ENCODE measurements around the gene ZNF326. TPM values are rescaled to one million over a fixed set of nuclear protein-coding genes. Genes with fewer than 3 reads are reported as not detected.

The ZNF326 gene
- total and polyA plus RNA-seq, 12 donors: 4.1 to 28.3 (median 15.2) TPM

DNA sequence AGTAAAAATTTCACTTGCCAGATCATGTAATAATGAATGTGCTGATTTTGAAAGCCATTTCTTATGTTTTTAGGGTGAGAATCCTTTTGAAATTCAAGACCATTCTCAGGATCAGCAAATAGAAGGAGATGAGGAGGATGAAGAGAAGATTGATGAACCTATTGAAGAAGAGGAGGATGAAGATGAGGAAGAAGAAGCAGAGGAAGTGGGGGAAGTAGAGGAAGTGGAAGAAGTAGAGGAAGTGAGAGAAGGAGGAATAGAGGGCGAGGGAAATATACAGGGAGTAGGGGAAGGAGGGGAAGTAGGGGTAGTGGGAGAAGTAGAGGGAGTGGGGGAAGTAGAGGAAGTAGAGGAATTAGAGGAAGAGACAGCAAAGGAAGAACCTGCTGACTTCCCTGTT lies 32.4 kb downstream of the ZNF326 start:
- peaks cover 0 to 18% (median 0%) of the 10 kb centered on the region in 3 donors for H3K9me3 ChIP-seq (replicated peaks in 1 of 3)
- no peak overlapping the region for H3K4me3 ChIP-seq
- no peaks in the 10 kb centered on the region for H3K4me1 ChIP-seq (replicated peaks in 1 of 2)
- no peak overlapping the region for H3K27ac ChIP-seq
- H3K27me3 ChIP-seq: no peaks in the 10 kb centered on the region
- TF ChIP-seq POLR2A (IDR thresholded peaks at IDR 0.05) (no peak), CTCF (IDR thresholded peaks at IDR 0.05) (no peak)
- intact Hi-C loops (cut with DNase I): no loop called here
- 84 to 90% (median 87%) methylated on average over 1 of the region's 1 CpG for WGBS, 4 donors
- peaks cover 0 to 53% of the 10 kb centered on the region in 2 donors for H3K36me3 ChIP-seq (replicated peaks in 1 of 2)
- DNase-seq: no peak

- Histone ChIP-seq H3K36me3 (replicated peaks in 1 of 2) (no peaks in the 10 kb centered on the region), H3K4me3 (no peak overlapping the region), H3K9me3 (replicated peaks in 1 of 3) (no peaks in the 10 kb centered on the region), H3K4me1 (replicated peaks in 1 of 2) (no peaks in the 10 kb centered on the region), H3K27me3 (no peaks in the 10 kb centered on the region), H3K27ac (no peak overlapping the region)
- DNase-seq: no peak
- WGBS, 4 donors: 61 to 68% (median 62%) methylated on average over 3 of the region's 3 CpGs
- intact Hi-C loops (cut with DNase I): no loop called here
- no peak for TF ChIP-seq CTCF (IDR thresholded peaks at IDR 0.05)
- no peak for TF ChIP-seq POLR2A (IDR thresholded peaks at IDR 0.05)
Observed at GRCh38 chr1:90039652-90040051, 44.7 kb downstream of the ZNF326 start.

DNA sequence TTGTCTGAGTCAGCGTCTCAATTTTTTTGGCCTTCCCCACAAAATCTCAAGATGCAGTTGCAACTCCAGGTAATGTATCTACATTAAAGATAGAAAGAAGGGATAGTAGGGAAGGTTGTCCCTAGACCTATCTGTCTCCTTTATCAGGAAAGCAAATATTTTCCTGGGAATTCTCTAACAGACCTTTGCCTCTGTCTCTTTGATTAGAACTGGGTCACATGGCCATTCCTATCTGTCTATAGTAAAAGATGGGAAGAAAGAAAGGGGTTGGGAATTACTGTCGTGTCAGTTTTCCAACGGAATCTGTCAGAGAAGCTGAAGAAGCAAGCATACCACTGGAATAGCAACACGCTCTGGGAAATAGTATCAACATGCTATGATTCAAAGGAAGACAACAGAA lies 48.7 kb downstream of the ZNF326 start:
- no peaks in the 10 kb centered on the region for H3K4me1 ChIP-seq (replicated peaks in 1 of 2)
- no peaks in the 10 kb centered on the region for H3K27me3 ChIP-seq
- intact Hi-C loops (cut with DNase I): no loop called here
- 64 to 77% (median 72%) methylated on average over 4 of the region's 4 CpGs for WGBS, 4 donors
- no peak for DNase-seq
- H3K9me3 ChIP-seq (replicated peaks in 1 of 3): no peaks in the 10 kb centered on the region
- H3K4me3 ChIP-seq: no peak overlapping the region
- TF ChIP-seq POLR2A (IDR thresholded peaks at IDR 0.05) (no peak), CTCF (IDR thresholded peaks at IDR 0.05) (no peak)
- H3K36me3 ChIP-seq (replicated peaks in 1 of 2): no peaks in the 10 kb centered on the region
- H3K27ac ChIP-seq: no peak overlapping the region

DNA sequence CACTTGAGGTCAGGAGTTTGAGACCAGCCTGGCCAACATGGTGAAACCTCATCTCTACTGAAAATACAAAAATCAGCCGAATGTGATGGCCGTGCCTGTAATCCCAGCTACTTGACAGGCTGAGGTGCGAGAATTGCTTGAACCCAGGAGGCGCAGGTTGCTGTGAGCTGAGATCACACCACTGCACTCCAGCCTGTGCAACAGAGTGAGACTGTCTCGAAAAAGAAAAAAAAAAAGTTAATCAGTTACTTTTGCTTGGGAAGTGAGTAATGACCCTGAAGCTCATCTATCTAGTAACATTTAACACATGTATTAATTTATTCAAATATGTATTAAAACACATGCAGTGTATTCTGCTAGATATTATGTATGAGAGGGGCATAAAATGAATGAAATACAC lies 49.4 kb downstream of the ZNF326 start:
- no peak overlapping the region for H3K4me3 ChIP-seq
- no peaks in the 10 kb centered on the region for H3K4me1 ChIP-seq (replicated peaks in 1 of 2)
- H3K27me3 ChIP-seq: peaks cover 2% of the 10 kb centered on the region
- no peaks in the 10 kb centered on the region for H3K36me3 ChIP-seq (replicated peaks in 1 of 2)
- DNase-seq: no peak
- TF ChIP-seq POLR2A (IDR thresholded peaks at IDR 0.05) (no peak), CTCF (IDR thresholded peaks at IDR 0.05) (no peak)
- WGBS, 4 donors: 76 to 86% (median 79%) methylated on average over 5 of the region's 5 CpGs
- H3K9me3 ChIP-seq (replicated peaks in 1 of 3): no peaks in the 10 kb centered on the region
- no peak overlapping the region for H3K27ac ChIP-seq
- intact Hi-C loops (cut with DNase I): no loop called here

Measured in adrenal gland (tissue), 12 donors.